Coronary artery (tissue), 2 donors: ENCODE measurements around the gene CFAP99.
A peak's percentile ranks its signal among the peaks of the same experiment; 100 is the strongest.

ENCODE experiments used
- DNase-seq: peaks from one replicate; pipeline ENCODE4 v3.0.0-alpha.2; 2017; ENCODE audit warnings: low spot score
- H3K27ac ChIP-seq, 2 donors: fragments of 200-600 bp; sonication (generic); one replicate each; pipeline ENCODE4 v1.5.1; 2016 to 2019
- H3K4me3 ChIP-seq: fragments of 200-600 bp; sonication (generic); 2 replicates; pipeline ENCODE4 v1.5.1; 2016; ENCODE audit warnings: mild to moderate bottlenecking, moderate library complexity
- TF ChIP-seq, protein P1 (sequence below): fragments of 200-600 bp; sonication (generic); IDR thresholded peaks from one replicate; pipeline ENCODE4 v1.5.1; 2019; ENCODE audit warnings: antibody characterized with exemption

Gene CFAP99

DNA sequence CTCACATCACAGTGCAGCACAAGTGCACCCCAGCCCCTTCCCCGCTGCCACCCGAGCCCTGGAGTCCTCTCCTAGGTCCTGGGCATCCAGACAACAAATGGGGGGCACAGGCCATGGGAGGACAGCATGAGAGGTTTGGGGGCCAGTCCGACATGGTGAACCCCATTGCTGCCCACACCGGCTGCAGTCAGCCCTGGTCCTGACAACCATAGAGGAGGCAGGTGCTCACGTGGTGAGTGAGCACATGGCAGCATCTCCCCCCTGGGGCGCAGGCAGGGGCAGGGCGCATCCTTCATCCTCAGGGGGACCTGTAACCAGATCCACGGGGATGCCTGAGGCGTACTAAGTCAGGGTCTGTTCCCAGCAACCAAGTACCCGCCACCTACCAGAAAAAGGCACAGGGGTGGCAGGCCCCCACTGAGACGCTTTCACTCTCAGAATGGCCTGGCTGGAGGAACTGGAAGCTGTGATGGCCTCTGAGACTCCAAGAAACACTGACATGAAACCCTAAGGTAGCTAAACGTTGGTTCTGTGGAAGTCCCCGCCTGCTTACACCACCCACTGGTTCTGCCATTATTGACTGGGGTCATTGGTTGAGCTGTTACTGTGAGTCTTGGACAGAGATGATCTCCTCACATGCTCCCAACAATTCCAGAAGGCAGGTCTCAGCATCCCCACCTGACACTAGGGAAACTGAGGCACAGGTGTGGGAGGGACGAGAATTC lies 6.8 kb upstream of the CFAP99 start:
- Histone ChIP-seq H3K4me3 (peak overlapping the region; percentile 58), H3K27ac (peak overlapping the region in 1 of 2 donors; percentile 81)
- no peak for DNase-seq
- TF ChIP-seq, protein P1, sequence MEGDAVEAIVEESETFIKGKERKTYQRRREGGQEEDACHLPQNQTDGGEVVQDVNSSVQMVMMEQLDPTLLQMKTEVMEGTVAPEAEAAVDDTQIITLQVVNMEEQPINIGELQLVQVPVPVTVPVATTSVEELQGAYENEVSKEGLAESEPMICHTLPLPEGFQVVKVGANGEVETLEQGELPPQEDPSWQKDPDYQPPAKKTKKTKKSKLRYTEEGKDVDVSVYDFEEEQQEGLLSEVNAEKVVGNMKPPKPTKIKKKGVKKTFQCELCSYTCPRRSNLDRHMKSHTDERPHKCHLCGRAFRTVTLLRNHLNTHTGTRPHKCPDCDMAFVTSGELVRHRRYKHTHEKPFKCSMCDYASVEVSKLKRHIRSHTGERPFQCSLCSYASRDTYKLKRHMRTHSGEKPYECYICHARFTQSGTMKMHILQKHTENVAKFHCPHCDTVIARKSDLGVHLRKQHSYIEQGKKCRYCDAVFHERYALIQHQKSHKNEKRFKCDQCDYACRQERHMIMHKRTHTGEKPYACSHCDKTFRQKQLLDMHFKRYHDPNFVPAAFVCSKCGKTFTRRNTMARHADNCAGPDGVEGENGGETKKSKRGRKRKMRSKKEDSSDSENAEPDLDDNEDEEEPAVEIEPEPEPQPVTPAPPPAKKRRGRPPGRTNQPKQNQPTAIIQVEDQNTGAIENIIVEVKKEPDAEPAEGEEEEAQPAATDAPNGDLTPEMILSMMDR = no peak

DNA sequence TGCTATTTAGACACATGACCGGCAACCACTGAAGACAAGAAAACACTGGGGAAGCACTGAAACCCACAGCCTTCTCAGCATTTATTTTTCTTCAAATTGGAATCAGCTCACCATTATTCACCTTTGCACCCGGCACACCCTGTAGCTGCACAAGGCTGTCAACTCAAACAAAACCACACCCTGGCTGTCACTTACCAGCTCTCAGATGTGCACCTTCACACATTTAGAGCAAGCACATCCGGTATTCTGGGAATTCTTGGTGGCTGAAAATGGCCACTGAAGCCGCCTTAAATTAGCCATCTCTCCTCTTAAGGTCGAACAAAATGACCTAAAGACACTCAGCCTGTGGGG lies 6.2 kb upstream of the CFAP99 start:
- no peak for DNase-seq
- Histone ChIP-seq H3K27ac (peak overlapping the region; percentile 0 to 81), H3K4me3 (peak overlapping the region; percentile 58)
- TF ChIP-seq, protein P1 = no peak

DNA sequence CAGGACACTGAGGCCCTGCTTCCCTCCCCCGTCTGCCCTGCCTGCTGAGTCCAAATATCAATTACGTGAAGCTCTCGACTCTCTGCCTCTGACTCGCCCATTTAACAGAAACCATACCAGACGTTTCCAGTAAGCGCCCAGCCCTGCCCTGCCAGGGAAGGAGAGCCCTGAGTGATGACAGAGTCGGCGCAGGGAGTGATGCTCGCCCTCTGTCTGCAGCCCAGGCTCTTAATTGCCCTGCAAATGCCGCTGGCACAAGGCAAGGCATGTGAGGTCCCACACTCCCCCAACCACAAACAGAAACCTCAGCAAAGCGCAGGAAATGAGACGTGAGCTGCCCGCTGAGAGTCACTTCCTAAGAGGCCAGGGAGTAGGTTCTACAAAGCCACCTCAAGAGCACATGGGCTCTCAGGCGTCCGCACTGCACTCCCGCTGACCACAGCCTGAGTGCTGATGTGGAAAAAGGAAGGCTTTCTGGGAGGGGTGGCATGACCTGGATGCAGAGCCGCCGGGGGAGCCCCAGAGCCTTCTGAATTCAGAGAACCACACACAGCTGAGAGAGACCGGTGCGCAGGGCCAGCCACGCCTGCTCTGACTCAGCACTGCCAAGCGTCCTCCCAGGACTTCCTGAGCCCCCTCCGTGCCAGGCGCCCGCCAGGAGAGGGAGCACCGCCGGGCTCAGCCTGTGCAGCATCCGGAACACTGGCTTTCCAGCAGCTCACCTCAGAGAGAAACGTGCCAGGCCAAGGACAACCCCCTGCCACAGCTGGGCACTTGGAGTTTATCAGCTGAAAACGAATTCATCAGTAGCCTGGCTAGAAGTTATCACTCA lies 5.7 kb upstream of the CFAP99 start:
- peak overlapping the region; percentile 58 for H3K4me3 ChIP-seq
- H3K27ac ChIP-seq = peak overlapping the region; percentile 0 to 81
- DNase-seq = peak; percentile 90
- TF ChIP-seq, protein P1 = peak; percentile 24

DNA sequence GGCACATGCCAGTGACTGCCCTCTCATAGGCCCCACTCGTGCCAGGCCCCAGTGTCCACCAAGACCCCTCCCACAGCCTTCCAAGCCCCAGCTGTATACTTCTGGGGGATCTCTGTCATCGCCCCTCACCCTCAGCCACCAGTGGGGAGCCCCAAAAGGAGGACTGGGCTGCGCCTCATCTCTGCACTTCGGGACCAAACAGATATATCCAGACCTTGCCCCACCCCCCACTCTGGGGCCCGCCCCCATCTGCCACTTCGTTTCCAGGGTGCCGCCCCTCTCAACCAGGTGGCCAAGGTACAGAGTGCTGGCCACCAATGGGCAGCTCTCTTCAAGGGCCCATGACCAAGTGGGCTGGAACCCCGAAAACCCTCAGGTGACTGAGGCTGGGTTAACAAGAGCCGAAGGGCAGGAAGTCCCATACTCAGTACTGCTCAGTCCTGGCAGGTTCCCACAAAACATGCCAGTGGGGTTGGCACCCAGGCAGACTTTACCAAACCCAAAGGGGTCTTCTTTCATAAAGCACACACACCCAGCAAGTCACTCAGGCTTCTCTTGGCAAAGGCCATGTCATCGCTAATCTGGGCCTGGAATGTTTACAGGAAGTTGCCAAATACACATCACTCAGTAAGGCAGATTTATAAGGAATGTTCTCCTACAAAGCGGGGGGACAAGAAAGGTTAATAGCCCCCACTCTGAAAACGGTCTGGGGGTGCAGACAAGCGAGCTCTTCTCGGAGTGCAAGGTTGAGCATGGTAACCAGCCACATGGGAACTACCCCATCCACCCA lies 4.7 kb upstream of the CFAP99 start:
- Histone ChIP-seq H3K27ac (peak overlapping the region in 1 of 2 donors; percentile 81), H3K4me3 (peak overlapping the region; percentile 58)
- TF ChIP-seq, protein P1 = no peak
- no peak for DNase-seq

DNA sequence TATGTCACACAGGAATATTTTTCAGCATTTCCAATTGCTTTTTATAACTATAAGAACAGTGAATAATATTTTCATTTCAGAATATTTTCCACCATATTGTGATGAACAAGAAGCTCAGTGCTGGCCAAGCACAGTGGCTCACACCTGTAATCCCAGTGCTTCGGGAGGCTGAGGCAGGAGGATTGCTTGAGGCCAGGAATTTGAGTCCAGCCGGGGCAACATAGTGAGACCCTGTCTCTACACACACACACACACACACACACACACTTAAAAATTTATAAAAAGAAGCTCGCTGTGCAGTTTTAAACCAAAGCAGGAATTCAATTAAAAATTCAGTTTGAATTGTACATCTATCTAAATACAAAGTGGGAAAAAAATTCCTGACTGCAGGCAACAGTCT lies 3.5 kb upstream of the CFAP99 start:
- no peak for DNase-seq
- Histone ChIP-seq H3K27ac (no peak overlapping the region), H3K4me3 (no peak overlapping the region)
- TF ChIP-seq, protein P1 = no peak

DNA sequence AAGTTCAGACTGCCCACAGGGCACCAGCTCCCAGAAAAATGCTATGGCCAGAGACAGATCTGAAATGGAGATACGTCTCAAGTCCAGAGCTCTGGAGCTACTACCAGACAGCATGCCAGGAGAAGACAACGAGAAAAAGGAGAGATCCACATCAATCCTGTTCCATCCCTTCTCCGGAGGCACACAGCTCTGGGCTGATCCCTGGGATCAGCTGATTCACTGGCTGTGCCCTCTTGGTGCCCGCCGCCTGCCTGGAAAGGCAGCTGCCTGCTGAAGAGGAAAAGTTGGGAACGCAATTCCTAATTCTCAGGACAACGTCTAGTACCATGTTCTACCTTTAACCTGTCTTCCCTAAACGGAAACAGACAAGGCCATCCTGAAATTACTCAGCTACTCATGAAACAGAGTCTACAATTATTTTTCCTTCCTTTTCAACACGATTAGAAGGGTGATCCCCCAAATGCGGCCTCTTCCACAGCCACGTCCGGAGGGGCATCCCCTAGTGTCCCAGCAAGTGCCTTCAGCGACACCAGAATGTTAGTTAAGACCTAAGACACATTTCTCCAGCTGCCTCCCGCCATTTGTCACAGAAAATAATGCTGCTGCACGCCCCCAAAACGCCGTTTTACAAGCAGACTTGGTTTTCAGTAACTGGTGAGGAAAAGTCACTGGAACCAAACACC lies 2.7 kb upstream of the CFAP99 start:
- TF ChIP-seq, protein P1 = no peak
- Histone ChIP-seq H3K27ac (peak overlapping the region in 1 of 2 donors; percentile 78), H3K4me3 (peak overlapping the region; percentile 99)
- no peak for DNase-seq
